ENCODE results near the gene MDK.

MDK gene

DNA sequence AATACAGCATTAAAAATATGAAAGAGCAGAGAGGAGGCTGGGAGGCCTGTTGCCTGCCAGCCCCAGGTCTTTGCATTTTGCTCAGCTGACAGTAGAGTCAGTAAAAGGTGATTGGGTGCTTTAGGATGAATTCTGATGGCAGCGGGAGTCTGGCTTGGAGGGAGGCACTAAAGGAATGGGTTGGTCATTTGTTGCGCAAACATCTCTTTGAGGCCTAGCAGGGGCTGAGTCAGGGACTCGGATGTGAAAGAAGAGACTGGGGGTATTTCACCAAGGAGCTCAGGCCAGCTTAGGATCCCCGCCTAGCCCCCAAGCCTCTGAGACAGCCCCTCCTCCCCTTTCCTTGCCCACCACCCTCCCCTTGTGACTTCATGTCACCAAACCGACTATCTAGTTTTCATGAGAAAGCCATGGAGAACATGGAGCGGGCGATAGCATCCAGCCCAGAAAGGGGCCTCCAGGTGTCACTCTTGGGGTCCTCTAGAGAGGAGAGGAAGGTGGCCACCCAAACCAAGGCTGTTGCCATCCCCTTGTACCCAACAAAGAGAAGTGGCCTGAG lies 24.5 kb upstream of the MDK start:
- peak; percentile 33; the same call in 1 of the 2 replicates for TF ChIP-seq MYC (IDR thresholded peaks at IDR 0.05; ENCODE audit: low read depth, low read length)
- no peak for TF ChIP-seq POLR2A (IDR thresholded peaks at IDR 0.05; ENCODE audit: extremely low read depth, insufficient read length)
- TF ChIP-seq, protein P1, sequence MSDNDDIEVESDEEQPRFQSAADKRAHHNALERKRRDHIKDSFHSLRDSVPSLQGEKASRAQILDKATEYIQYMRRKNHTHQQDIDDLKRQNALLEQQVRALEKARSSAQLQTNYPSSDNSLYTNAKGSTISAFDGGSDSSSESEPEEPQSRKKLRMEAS (IDR thresholded peaks at IDR 0.05; ENCODE audit: low read depth, low read length): no peak
- peak overlapping the region; percentile 42 for H3K4me3 ChIP-seq (ENCODE audit: low read depth, low read length)
- peak; percentile 95 for DNase-seq (ENCODE audit: low read depth)

DNA sequence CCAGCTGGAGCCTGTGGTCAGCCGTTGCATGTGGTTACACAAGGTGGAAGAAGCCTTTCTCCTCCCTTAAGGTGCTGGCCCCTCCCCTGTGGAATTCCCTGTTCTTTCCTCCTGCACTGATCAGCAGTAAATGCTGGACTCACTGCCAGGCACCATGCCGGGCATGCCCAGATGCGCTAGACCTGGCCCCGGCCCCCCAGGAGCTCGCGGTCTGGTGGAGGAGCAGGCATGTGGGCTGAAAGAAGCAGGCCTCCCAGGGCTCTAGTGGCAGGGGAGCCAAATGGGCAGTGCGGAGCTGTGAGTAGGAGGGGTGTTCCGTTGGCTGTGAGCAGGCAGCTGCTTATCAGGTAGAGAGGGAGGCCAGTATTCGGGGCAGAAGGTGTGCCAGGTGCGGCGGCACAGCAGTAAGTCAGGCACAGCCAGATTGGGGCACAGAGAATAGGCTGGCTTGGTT lies 24.0 kb upstream of the MDK start:
- TF ChIP-seq POLR2A (IDR thresholded peaks at IDR 0.05; ENCODE audit: extremely low read depth, insufficient read length) (no peak), MYC (IDR thresholded peaks at IDR 0.05; ENCODE audit: low read depth, low read length) (peak; percentile 48; the same call in 1 of the 2 replicates)
- TF ChIP-seq, protein P1 (IDR thresholded peaks at IDR 0.05; ENCODE audit: low read depth, low read length): peak; percentile 24; the same call in 1 of the 2 replicates
- peak; percentile 86 for DNase-seq (ENCODE audit: low read depth)
- H3K4me3 ChIP-seq (ENCODE audit: low read depth, low read length): peak overlapping the region; percentile 42

DNA sequence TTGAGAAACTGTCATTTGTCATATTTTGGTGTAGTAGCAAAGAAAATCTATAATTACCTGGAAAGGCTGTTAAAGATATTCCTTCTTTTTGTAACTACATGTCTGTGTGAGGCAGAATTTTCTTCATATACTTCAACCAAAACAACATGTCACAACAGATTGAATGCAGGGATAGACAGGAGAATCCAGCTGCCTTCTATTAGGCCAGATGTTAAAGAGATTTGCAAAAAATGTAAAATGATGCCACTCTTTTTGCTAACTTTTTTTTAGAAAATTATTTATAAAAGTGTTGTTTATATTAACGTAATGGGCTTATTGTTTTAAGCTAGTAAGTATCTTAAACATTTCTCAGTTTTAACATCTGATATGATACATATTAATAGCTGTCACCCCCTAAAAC lies 21.5 kb upstream of the MDK start:
- no peak overlapping the region for H3K4me3 ChIP-seq (ENCODE audit: low read depth, low read length)
- DNase-seq (ENCODE audit: low read depth): no peak
- TF ChIP-seq, protein P2, sequence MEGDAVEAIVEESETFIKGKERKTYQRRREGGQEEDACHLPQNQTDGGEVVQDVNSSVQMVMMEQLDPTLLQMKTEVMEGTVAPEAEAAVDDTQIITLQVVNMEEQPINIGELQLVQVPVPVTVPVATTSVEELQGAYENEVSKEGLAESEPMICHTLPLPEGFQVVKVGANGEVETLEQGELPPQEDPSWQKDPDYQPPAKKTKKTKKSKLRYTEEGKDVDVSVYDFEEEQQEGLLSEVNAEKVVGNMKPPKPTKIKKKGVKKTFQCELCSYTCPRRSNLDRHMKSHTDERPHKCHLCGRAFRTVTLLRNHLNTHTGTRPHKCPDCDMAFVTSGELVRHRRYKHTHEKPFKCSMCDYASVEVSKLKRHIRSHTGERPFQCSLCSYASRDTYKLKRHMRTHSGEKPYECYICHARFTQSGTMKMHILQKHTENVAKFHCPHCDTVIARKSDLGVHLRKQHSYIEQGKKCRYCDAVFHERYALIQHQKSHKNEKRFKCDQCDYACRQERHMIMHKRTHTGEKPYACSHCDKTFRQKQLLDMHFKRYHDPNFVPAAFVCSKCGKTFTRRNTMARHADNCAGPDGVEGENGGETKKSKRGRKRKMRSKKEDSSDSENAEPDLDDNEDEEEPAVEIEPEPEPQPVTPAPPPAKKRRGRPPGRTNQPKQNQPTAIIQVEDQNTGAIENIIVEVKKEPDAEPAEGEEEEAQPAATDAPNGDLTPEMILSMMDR (IDR thresholded peaks at IDR 0.05; ENCODE audit: low read depth, low read length): no peak
- TF ChIP-seq, protein P1 (IDR thresholded peaks at IDR 0.05; ENCODE audit: low read depth, low read length): no peak
- TF ChIP-seq POLR2A (IDR thresholded peaks at IDR 0.05; ENCODE audit: extremely low read depth, insufficient read length) (no peak), MYC (IDR thresholded peaks at IDR 0.05; ENCODE audit: low read depth, low read length) (no peak)

DNA sequence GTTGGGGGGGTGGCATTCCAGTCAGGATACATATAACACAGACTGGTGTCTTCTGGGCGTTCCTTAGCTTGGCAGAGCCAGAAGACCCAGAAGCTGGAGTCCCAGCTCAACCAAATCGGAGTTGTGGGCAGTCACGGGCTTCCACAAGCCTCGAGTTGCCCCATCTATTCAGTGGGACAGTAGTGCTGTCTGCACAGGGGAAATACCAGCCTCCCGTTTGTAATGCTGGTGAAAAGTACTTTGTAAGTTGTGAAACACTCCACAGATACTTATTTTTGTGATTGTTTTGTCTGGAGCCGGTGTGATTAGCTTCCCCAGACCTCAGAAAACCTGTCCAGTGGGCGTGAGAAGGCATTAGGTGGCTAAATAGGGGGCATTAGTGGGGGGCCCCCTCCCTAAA lies 20.6 kb upstream of the MDK start:
- TF ChIP-seq MYC (IDR thresholded peaks at IDR 0.05; ENCODE audit: low read depth, low read length) (no peak), POLR2A (IDR thresholded peaks at IDR 0.05; ENCODE audit: extremely low read depth, insufficient read length) (no peak)
- TF ChIP-seq, protein P1 (IDR thresholded peaks at IDR 0.05; ENCODE audit: low read depth, low read length): no peak
- TF ChIP-seq, protein P2 (IDR thresholded peaks at IDR 0.05; ENCODE audit: low read depth, low read length): no peak
- peak overlapping the region; percentile 78 for H3K4me3 ChIP-seq (ENCODE audit: low read depth, low read length)
- DNase-seq (ENCODE audit: low read depth): peak; percentile 70

DNA sequence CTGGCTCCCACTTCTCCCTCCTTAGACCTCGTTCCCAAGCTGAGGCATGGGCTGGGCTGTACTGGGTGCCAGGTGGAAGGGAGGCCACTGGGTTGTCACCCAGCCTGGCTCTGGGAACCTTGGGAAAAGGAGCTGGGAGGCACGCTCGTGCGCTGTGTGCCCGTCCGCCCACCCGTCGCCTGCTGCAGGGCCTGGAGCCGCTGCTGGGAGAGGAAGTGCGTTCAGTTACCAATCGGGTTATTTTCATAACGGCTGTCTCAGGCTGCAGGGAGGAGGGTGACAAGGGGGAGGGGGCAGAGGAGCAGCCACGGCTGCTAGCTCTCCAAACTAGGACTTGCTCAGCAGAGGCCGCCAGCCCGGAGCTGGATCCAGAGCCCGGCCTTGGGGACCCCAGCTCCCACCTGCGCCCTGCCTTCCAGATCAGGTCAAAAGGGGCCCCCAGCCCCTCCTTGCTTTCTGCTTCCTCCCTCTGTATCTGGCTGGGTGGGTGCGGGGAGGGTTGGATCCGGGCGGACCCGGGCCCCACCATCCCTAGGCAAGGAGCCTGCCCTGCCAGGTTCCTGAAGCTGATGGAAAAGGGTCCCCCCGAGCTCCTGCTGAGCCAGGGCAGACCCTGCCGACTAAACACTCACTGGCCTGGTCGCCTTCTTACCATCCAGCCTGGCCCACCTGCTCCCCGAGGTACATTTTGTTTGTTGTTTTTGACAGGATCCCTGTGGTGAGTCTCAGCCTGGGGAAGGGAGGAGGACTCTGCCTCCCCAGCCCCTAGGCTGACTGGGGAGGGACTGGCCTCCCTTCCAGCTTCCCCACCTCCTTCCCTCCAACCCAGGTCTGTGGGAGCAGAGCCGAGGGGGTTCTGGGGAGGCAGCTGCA lies 19.9 kb upstream of the MDK start:
- peak; percentile 94 for DNase-seq (ENCODE audit: low read depth)
- TF ChIP-seq MYC (IDR thresholded peaks at IDR 0.05; ENCODE audit: low read depth, low read length) (no peak), POLR2A (IDR thresholded peaks at IDR 0.05; ENCODE audit: extremely low read depth, insufficient read length) (peak; percentile 77)
- TF ChIP-seq, protein P1 (IDR thresholded peaks at IDR 0.05; ENCODE audit: low read depth, low read length): 0 out of 2 replicates have a peak, but pooled peaks have one; percentile 51
- H3K4me3 ChIP-seq (ENCODE audit: low read depth, low read length): peak overlapping the region; percentile 78

DNA sequence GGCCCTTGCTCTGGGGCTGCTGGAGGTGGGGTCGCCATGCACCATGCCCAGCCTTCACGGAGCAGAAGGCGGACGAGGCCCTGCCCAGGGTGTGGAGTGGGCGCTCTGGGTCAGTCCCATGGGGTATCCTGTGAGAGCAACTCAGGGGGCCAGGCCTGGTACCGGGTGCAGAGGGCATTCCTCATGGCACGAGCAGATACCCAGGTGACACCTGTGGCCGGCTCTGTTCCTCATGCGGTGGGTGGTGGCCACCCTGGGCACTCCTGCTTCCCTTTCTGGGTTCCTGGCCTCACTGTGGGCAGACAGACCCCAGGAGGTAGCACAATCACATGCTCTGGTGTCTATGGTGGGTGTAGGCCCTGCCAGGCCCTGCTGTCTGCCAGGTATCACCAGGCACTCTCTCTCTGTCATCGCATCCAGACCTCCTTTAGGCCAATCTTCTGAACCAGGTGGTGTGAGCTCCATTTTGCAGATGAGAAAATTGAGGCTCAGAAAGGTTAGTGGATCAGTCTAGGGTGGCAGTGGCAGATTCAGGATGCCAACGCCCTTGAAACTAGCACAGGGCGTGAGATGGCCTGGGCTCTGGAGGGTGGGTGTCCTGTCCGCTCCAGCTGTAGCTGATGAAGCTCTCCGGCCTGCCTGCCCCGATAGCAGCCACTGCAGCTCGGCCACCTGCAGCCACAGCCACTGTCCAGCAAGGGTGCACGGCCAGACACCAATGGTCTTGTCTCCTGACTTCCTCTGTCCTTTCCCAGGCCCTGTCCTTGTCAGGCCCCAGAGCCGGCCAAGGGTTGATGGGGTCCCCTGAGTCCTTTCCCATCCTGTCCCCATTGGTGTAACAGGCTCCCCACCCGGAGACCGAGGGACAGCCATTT lies 19.1 kb upstream of the MDK start:
- TF ChIP-seq, protein P1 (IDR thresholded peaks at IDR 0.05; ENCODE audit: low read depth, low read length): no peak
- TF ChIP-seq MYC (IDR thresholded peaks at IDR 0.05; ENCODE audit: low read depth, low read length): no peak
- TF ChIP-seq, protein P2 (IDR thresholded peaks at IDR 0.05; ENCODE audit: low read depth, low read length): no peak
- TF ChIP-seq POLR2A (IDR thresholded peaks at IDR 0.05; ENCODE audit: extremely low read depth, insufficient read length): no peak
- peak overlapping the region; percentile 78 for H3K4me3 ChIP-seq (ENCODE audit: low read depth, low read length)
- peak; percentile 23 for DNase-seq (ENCODE audit: low read depth)

All from NB4 (cell line).